Umbilical cord (tissue), 2 donors: ENCODE data around the gene FAM24A. TPM values are rescaled to one million over a fixed set of nuclear protein-coding genes. Genes with fewer than 3 reads are reported as not detected.
A peak's percentile ranks its signal among the peaks of the same experiment; 100 is the strongest.
"Not testable (repeated sequence)": the region's sequence is repeated elsewhere in the genome, so short reads cannot be mapped to it uniquely, and the experiment has no call there.

Experiments
- DNase-seq: peaks from one replicate; pipeline ENCODE4 v3.0.0-alpha.2; 2015; ENCODE audit warnings: low spot score
- total RNA-seq: library from RNA; depleted of rRNA; stranded (reverse); fragments of >200 nt; gene quantifications from one replicate; pipeline ENCODE4 v1.2.3, GENCODE V29; 2014; ENCODE audit warnings: low replicate concordance; ENCODE audit not compliant: insufficient read depth

Gene FAM24A
- total RNA-seq, result not detected

GRCh38 chr10:122910310-122910709 is at the start of gene FAM24A:
TSS of gene FAM24A (plus strand) at chr10:122910610. CDS start at chr10:122911635, 1,025 bp downstream.
- DNase-seq, result no peak

GRCh38 chr10:122861711-122862161 is 48.7 kb upstream of the FAM24A start:
- no peak for DNase-seq

DNA sequence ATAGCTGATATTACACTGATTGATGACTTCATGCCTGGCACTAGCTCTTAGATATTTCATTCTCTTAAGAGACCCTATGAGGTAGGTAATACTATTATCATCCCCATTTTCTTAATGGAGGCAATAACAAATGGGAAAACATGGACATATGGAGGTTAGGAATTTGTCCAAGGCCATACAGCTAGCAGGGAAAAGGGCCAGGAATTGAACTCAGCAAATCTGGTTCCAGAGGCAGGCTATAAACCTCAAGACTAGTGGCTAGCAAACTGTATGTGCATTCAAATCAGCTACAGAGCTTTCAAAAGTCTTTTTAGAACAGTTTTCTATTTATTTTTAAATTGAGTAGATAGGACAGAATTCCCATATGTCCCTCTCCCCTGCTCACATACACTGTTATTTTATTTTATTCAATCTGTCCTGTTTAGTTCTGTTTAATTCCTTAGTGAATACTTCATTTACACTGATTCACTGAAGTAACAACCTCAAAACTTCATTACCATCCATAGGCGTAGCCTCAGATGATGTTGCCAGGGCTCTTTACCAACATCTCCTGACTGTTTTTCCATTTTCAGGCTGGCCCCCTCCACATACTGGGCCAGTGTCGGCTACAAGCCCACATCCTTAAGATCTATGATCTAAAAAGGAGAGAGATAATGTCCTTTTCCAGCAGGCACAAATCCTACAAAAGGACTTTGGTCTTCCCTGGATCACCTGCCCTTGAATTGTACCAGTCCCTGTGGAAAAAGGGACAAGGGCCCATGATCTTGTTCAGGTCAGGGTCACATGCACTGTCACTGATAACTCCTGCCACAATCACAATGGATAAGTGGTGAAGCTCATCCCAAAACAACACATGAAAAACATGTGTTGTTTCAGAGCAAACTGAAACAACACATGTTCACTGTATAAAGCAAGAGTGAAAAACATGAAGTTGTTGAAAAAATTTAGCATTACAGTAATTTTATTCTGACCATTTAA is 46.9 kb upstream of the FAM24A start:
- no peak for DNase-seq

DNA sequence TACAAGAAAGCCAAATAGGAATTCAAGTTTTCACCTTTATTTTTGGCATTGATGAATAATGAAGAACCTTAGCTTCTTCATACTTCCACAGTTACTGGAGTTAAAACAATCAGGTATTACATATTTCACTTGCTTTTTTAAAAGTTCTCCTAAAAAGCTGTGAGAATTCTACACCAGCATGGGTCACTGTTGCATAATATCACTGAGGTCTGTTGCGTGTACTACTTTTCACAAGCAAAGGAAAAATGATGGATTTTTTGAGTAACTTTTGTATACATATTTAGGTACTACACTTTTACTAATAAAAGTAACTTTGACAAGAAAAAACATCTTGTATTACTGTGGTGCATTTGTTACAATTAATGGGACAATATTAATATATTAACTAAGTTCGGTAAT is 46.2 kb upstream of the FAM24A start:
- no peak for DNase-seq

DNA sequence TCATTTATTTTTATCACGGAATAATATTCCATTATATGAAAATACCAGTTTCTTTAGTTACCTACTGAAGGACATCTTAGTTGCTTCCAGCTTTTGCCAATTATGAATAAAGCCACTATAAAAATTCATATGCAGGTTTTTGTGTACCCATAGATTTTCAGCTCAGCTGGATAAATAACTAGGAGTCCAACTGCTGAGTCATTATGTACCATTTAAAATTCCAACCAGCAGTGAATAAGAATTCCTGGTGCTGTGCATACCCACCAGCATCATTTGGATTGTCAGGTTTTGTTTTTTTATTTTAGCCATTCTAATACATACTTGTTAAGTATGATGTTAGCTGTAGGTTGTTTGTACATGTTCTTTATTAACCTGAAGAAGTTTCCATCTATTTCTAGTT is 45.5 kb upstream of the FAM24A start:
- DNase-seq, result no peak

GRCh38 chr10:122866757-122867482 is 43.5 kb upstream of the FAM24A start:
- not testable (repeated sequence) for DNase-seq

DNA sequence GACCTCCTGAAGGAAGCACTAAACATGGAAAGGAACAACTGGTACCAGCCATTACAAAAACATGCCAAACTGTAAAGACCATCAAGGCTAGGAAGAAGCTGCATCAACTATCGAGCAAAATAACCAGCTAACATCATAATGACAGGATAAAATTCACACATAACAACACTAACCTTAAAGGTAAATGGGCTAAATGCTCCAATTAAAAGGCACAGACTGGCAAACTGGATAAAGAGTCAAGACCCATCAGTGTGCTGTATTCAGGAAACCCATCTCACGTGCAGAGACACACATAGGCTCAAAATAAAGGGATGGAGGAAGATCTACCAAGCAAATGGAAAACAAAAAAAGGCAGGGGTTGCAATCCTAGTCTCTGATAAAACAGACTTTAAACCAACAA is 41.6 kb upstream of the FAM24A start:
- not testable (repeated sequence) for DNase-seq

DNA sequence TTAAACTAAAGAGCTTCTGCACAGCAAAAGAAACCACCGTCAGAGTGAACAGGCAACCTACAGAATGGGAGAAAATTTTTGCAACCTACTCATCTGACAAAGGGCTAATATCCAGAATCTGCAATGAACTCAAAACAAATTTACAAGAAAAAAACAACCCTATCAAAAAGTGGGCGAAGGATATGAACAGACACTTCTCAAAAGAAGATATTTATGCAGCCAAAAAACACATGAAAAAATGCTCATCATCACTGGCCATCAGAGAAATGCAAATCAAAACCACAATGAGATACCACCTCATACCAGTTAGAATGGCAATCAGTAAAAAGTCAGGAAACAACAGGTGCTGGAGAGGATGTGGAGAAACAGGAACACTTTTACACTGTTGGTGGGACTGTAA is 38.5 kb upstream of the FAM24A start:
- not testable (repeated sequence) for DNase-seq

GRCh38 chr10:122875843-122876466 is 34.5 kb upstream of the FAM24A start:
- no peak for DNase-seq

- no peak for DNase-seq
Measured at GRCh38 chr10:122876467-122876855, 33.9 kb upstream of the FAM24A start.

- DNase-seq, result no peak
Measured at GRCh38 chr10:122877264-122877663, 33.1 kb upstream of the FAM24A start.

DNA sequence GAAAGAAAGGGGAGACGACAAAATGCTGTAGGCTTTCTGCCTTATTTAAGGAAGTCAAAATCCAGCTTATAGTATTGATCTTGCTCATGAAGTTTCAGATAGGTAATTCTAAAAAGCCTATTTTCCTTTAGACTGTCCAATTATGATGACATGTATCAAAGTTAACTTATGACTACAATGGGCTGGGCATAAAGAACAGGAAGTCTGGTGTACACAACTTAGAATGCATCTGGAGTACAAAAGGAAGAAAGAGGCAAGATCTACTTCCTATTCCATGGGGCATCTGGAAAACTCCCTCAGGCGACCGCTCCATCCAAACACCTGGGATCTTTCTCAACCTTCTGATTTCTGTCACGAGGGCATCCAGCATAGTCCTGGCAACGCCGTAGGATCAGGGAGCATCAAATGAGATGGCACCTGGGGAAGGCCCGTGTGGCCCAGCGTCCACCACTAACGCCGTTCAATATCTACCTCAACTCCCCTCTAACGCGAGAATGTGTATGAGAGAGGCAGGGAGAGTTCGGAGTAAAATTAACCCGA is 31.5 kb upstream of the FAM24A start:
- no peak for DNase-seq

DNA sequence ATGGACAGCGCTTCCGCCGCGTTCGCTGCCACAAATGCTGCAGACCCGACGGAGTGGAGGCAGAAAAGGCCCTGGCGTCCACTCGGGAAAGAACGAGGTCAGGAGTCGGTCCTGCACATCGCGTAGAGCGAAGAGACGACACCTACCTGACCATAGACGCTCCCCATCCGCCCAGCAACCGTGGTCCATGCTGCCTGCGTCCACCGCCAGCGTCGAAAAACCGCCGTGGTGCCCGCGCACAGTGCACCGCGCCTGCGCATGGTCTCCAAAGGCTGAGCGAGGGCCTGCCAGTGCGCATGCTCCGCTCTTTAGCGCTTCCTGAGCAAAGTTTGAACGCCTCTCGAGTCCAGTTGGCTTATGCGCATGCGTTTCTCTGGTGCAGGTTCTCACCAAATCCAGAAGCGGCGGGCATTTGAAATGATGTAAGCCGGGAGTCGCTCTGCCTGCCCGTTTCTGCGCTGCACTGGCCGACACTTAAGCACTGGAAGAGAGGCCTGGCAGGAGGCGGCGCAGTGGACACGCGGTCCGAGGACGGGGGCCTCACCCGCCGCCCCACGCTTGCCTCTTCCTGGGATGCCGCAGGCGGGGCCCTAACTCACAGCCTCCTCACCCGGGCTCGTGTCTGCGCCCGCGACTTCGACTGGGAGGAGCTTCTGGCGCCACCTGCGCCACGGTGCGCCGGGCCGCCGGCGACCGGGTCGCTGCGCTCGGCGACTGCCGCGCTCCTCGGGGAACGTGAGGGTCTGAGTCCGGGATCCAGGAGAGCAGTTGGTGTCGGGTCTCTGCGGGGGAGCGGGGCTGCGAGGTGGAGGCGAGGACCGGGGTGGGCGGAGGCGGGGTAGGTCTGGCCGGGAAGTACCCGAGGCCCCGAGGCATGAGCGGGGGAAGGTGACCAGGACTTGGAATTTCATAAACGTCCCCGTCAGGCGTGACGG is 30.8 kb upstream of the FAM24A start, which contains the start of gene FAM24B:
Gene FAM24B, minus strand, starts transcription at position 243 of the 935 bp plus-strand sequence. CDS start 29,066 bp downstream, outside the sequence.
- peak; percentile 98 for DNase-seq

DNA sequence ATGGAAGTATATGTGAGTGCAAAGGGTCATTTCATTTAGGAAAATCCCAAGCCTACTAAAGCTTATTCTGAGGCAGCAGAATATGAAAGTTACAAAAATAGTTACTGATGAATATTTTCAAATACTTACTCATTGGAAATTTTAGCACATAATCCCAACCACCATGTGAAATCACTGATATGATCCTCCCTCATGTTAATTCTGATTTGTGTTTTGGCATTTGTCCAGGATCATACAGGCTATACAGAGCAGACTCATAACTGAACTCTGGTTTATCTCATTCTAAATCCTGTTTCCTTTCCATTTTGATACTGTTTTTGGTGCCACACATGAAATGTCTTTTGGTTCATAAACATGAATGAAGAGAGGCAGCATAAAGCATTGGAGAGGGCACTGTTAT is 27.6 kb upstream of the FAM24A start:
- DNase-seq, result peak; percentile 3

GRCh38 chr10:122884166-122884565 is 26.2 kb upstream of the FAM24A start:
- DNase-seq, result no peak

- DNase-seq, result no peak
Measured at GRCh38 chr10:122894261-122894944, 16.0 kb upstream of the FAM24A start.

GRCh38 chr10:122903861-122904260 is 6.5 kb upstream of the FAM24A start:
- DNase-seq, result not testable (repeated sequence)

DNA sequence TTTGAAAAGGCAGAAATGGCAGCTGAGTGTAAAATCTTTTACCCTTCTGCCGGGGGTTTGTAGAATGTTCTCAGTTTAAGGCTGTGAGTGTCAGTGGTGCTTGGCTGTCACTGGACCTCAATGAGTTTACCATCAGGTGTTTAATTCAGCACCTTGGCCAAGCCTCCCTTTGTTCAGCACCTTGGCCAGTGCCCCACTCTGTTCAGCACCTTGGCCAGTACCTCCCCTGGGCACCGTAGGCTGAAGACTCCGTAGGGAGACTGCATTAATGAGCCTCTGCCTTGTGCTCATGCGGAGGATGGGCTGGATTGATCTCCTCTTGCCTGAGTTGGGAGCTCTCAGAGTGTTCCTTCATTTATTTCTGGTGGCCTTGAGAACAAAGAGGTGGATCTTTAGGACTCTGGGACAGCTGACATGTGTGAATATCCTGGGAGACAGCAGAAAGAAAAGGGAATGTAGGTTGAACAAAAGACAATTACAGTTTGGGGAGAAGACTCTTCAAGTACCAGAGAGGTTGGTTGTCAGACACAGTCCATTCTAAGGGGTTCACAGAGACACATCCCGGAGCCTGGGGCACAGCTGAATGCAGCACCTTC is 1.6 kb downstream of the FAM24A start:
- peak; percentile 48 for DNase-seq

GRCh38 chr10:122915700-122916099 is 5.3 kb downstream of the FAM24A start:
- no peak for DNase-seq
